Measurements from ENCODE around the gene ANXA2.

DNA sequence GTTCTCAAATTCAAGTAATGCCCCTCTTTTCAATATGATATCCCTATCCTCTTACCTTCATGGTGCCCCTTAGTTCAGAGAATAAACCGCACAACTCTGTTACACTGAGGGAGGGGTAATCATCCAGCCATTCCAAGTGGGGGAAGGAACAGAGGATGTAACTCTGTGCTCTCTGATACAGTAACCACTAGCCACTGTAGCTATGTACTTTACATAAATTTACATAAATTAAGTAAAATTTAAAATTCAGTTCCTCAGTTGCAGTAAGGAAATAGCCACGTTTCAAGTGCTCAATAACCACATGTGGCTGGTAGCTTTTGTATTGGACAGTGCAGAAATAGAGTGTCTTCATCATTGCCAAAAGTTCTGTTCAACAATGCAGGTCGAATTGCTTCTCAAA, 90.8 kb downstream of the ANXA2 start:
- TF ChIP-seq, protein P1, sequence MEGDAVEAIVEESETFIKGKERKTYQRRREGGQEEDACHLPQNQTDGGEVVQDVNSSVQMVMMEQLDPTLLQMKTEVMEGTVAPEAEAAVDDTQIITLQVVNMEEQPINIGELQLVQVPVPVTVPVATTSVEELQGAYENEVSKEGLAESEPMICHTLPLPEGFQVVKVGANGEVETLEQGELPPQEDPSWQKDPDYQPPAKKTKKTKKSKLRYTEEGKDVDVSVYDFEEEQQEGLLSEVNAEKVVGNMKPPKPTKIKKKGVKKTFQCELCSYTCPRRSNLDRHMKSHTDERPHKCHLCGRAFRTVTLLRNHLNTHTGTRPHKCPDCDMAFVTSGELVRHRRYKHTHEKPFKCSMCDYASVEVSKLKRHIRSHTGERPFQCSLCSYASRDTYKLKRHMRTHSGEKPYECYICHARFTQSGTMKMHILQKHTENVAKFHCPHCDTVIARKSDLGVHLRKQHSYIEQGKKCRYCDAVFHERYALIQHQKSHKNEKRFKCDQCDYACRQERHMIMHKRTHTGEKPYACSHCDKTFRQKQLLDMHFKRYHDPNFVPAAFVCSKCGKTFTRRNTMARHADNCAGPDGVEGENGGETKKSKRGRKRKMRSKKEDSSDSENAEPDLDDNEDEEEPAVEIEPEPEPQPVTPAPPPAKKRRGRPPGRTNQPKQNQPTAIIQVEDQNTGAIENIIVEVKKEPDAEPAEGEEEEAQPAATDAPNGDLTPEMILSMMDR (conservative IDR thresholded peaks at IDR 0.05; ENCODE audit: low read depth, low read length): no peak
- no peak for TF ChIP-seq EZH2 (IDR thresholded peaks at IDR 0.05; ENCODE audit: borderline replicate concordance, low read depth, low read length, poor library complexity, severe bottlenecking)

Measured in A673 (cell line).